Ascending aorta (tissue), 2 donors: ENCODE results near the gene TRIM15. TPM values are rescaled to one million over a fixed set of nuclear protein-coding genes. Genes with fewer than 3 reads are reported as not detected.
A peak's percentile ranks its signal among the peaks of the same experiment; 100 is the strongest.
"Not testable (repeated sequence)": the region's sequence is repeated elsewhere in the genome, so short reads cannot be mapped to it uniquely, and the experiment has no call there.

ENCODE experiments used
- DNase-seq, 2 donors: peaks; one replicate each; pipeline ENCODE4 v3.0.0-alpha.2; 2019; ENCODE audit warnings: low spot score in 2 of 2
- H3K27ac ChIP-seq, 2 donors: fragments of 200-600 bp; sonication (generic); one replicate each; pipeline ENCODE4 v1.5.1; 2016 to 2017; ENCODE audit warnings: mild to moderate bottlenecking in 1 of 2
- H3K27me3 ChIP-seq: fragments of 200-600 bp; sonication (generic); one replicate; pipeline ENCODE4 v1.5.1; 2017
- H3K36me3 ChIP-seq, 2 donors: fragments of 200-600 bp; sonication (generic); one replicate each; pipeline ENCODE4 v1.5.1; 2016
- H3K4me1 ChIP-seq, 2 donors: fragments of 200-600 bp; sonication (generic); one replicate each; pipeline ENCODE4 v1.5.1; 2016 to 2017; ENCODE audit warnings: mild to moderate bottlenecking in 1 of 2
- H3K4me3 ChIP-seq, 2 donors: fragments of 200-600 bp; sonication (generic); one replicate each; pipeline ENCODE4 v1.5.1; 2016 to 2017; ENCODE audit warnings: mild to moderate bottlenecking in 1 of 2
- H3K9me3 ChIP-seq, 2 donors: fragments of 200-600 bp; sonication (generic); one replicate each; pipeline ENCODE4 v1.5.1; 2016
- CTCF ChIP-seq, 3 experiments: fragments of 200-600 bp in 2 of 3; fragments of 450-650 bp in 1 of 3; sonication (generic) in 2 of 3; IDR thresholded peaks; one replicate each; pipeline ENCODE4 v1.5.1; 2016 to 2019; ENCODE audit warnings: antibody characterized with exemption in 3 of 3, mild to moderate bottlenecking in 1 of 3, moderate library complexity in 1 of 3
- intact Hi-C: fragments of 100-400 bp; cut with DNase I; formaldehyde crosslinking; loops from one replicate; pipeline ENCODE4 v1.15.1; 2023
- total RNA-seq: library from RNA; depleted of rRNA; stranded (reverse); fragments of >200 nt; gene quantifications from one replicate; pipeline ENCODE4 v1.1.0, GENCODE V29; 2016

Gene TRIM15
- total RNA-seq, 1 donor from 2014 or later, result not detected

DNA sequence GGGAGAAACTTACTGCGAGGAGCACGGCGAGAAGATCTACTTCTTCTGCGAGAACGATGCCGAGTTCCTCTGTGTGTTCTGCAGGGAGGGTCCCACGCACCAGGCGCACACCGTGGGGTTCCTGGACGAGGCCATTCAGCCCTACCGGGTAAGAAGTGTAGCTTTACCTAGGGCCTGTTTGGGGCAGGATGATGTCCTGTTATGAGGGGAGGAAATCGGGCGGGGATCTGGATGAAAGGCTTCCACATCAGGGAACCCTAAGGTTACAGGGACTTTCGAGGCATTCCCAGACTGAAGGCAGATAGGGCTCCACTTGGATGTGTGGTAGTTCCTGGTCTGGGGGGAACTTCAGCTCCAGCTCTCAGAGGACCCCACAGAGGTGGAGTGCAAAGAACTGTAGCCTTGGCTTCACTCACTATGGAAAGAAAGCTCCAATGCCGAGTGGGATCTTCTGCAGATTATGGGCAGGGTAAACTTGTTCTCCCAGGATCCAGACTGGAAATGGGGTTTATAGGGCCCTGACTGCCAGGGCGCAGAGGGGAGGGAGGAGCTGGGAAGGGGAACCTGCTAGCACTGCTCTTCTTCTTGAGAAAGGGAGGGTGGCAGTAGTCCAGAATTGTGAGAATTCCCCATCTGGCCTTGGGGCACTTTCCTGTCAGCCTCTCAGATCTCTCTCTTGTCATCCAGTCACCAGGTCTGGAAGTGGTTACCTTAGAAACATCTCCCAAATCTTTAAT, 740 bp downstream of the TRIM15 start:
- no peak for TF ChIP-seq CTCF (IDR thresholded peaks at IDR 0.05)
- no peaks in the 10 kb centered on the region for H3K9me3 ChIP-seq
- no peak for DNase-seq
- no peak overlapping the region for H3K27ac ChIP-seq
- no peaks in the 10 kb centered on the region for H3K27me3 ChIP-seq
- no peaks in the 10 kb centered on the region for H3K4me1 ChIP-seq
- H3K36me3 ChIP-seq, result no peaks in the 10 kb centered on the region
- no peak overlapping the region for H3K4me3 ChIP-seq
- intact Hi-C loops, result no loop called here

DNA sequence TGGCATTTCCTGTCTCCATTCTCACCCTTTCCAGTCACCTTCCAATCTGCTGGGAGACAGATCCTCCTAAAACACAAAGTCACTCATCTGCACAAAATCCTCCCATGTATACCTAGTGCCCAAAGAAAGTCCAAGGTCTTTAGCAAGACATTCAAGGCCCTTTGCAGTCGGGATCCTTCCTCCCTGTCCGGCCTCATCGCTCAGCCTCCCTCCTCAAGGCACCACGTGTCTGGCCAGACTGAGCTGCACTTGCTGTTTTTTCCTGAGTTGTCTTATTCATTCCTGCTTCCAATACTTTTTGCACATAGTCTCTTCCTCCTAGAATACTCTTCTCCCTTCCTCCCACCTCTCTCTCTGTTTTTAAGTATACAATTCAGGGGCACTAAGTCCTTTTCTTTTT, 1.4 kb downstream of the TRIM15 start:
- intact Hi-C loops, result no loop called here
- no peaks in the 10 kb centered on the region for H3K9me3 ChIP-seq
- no peak for DNase-seq
- no peak for TF ChIP-seq CTCF (IDR thresholded peaks at IDR 0.05)
- no peaks in the 10 kb centered on the region for H3K36me3 ChIP-seq
- H3K27ac ChIP-seq, result no peak overlapping the region
- no peaks in the 10 kb centered on the region for H3K4me1 ChIP-seq
- no peak overlapping the region for H3K4me3 ChIP-seq
- no peaks in the 10 kb centered on the region for H3K27me3 ChIP-seq

GRCh38 chr6:30165238-30165637, 1.9 kb downstream of the TRIM15 start:
- H3K27ac ChIP-seq, intact Hi-C loops, DNase-seq, H3K4me3 ChIP-seq, H3K9me3 ChIP-seq, H3K36me3 ChIP-seq, H3K27me3 ChIP-seq, H3K4me1 ChIP-seq: not testable (repeated sequence)

DNA sequence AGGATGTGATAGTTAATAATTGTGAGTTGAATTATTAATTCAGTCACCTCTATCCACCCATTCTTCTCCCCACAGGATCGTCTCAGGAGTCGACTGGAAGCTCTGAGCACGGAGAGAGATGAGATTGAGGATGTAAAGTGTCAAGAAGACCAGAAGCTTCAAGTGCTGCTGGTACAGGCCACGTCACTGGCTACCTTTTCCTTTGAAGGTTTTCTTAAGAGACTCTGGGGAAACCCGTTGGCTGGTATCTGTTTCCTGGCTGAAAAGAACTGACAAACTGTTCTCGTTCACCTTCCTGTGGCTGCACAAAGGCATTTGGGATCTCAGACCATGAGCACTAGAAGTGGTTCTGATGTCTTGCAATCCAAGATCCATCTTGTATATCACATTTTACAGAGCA, 3.8 kb downstream of the TRIM15 start:
- Histone ChIP-seq H3K27me3 (no peaks in the 10 kb centered on the region), H3K9me3 (no peaks in the 10 kb centered on the region), H3K36me3 (no peaks in the 10 kb centered on the region), H3K27ac (no peak overlapping the region), H3K4me1 (peaks cover 0 to 3% of the 10 kb centered on the region in 2 donors), H3K4me3 (no peak overlapping the region)
- intact Hi-C loops, result no loop called here
- DNase-seq, result no peak
- TF ChIP-seq CTCF (IDR thresholded peaks at IDR 0.05), result no peak

- intact Hi-C loops, result no loop called here
- no peaks in the 10 kb centered on the region for H3K27me3 ChIP-seq
- no peaks in the 10 kb centered on the region for H3K9me3 ChIP-seq
- DNase-seq, result no peak
- no peak overlapping the region for H3K27ac ChIP-seq
- H3K4me1 ChIP-seq, result peaks cover 0 to 5% of the 10 kb centered on the region in 2 donors
- H3K36me3 ChIP-seq, result no peaks in the 10 kb centered on the region
- H3K4me3 ChIP-seq, result no peak overlapping the region
- TF ChIP-seq CTCF (IDR thresholded peaks at IDR 0.05), result no peak
Observed at GRCh38 chr6:30168741-30169140, 5.4 kb downstream of the TRIM15 start.

GRCh38 chr6:30169658-30170614, 6.6 kb downstream of the TRIM15 start:
- intact Hi-C loops, result no loop called here
- no peaks in the 10 kb centered on the region for H3K27me3 ChIP-seq
- no peak for DNase-seq

More at GRCh38 chr6:30169658-30170614, 6.6 kb downstream of the TRIM15 start:
- peak; percentile 17 to 71 (median 63) for TF ChIP-seq CTCF (IDR thresholded peaks at IDR 0.05)
- Histone ChIP-seq H3K36me3 (no peaks in the 10 kb centered on the region), H3K4me1 (peaks cover 0 to 5% of the 10 kb centered on the region in 2 donors), H3K4me3 (no peak overlapping the region), H3K27ac (no peak overlapping the region), H3K9me3 (no peaks in the 10 kb centered on the region)
